ENCODE data around the gene CTPS2.

- TF ChIP-seq POLR2AphosphoS5 (IDR thresholded peaks at IDR 0.05; ENCODE audit: low read depth, low read length) (no peak), POLR2A (IDR thresholded peaks at IDR 0.05; ENCODE audit: low read depth, low read length) (no peak), TAF1 (IDR thresholded peaks at IDR 0.05; ENCODE audit: borderline replicate concordance, low read depth, low read length) (no peak)
Measured at GRCh38 chrX:16700734-16701133, 11.7 kb downstream of the CTPS2 start.

All from GM12892 (cell line).